Gastrocnemius medialis (tissue), 4 donors: ENCODE data around the gene BBS9. TPM values are rescaled to one million over a fixed set of nuclear protein-coding genes. Genes with fewer than 3 reads are reported as not detected.

Experiments used
- ATAC-seq, 2 donors: fragments of 150-250 bp; one replicate each; pipeline ENCODE4 v1.9.1; 2016
- DNase-seq, 2 donors: peaks; one replicate each; pipeline ENCODE4 v3.0.0-alpha.2; 2019
- H3K27ac ChIP-seq, 4 donors: fragments of 200-600 bp; sonication (generic); 1 replicate in 1 of 4; 2 replicates in 3 of 4; pipeline ENCODE4 v1.5.1; 2016 to 2018; ENCODE audit warnings: mild to moderate bottlenecking in 2 of 4, moderate library complexity in 1 of 4
- H3K27me3 ChIP-seq, 3 donors: fragments of 200-600 bp; sonication (generic) in 2 of 3; 1 replicate in 1 of 3; 2 replicates in 2 of 3; pipeline versions ENCODE4 v1.5.1 to v1.6.0; 2016 to 2019; ENCODE audit warnings: mild to moderate bottlenecking in 1 of 3, moderate library complexity in 1 of 3
- H3K36me3 ChIP-seq, 2 donors: fragments of 200-600 bp; sonication (generic) in 1 of 2; one replicate each; pipeline ENCODE4 v1.5.1; 2017 to 2018
- H3K4me1 ChIP-seq, 2 donors: fragments of 200-600 bp; sonication (generic) in 1 of 2; one replicate each; pipeline ENCODE4 v1.5.1; 2016 to 2017; ENCODE audit warnings: mild to moderate bottlenecking in 2 of 2
- H3K4me3 ChIP-seq, 4 donors: fragments of 200-600 bp; sonication (generic) in 3 of 4; 1 replicate in 1 of 4; 2 replicates in 3 of 4; pipeline ENCODE4 v1.5.1; 2016 to 2019; ENCODE audit warnings: mild to moderate bottlenecking in 2 of 4
- H3K9me3 ChIP-seq, 3 donors: fragments of 200-600 bp; sonication (generic) in 2 of 3; 1 replicate in 1 of 3; 2 replicates in 2 of 3; pipeline ENCODE4 v1.5.1; 2016 to 2019
- CTCF ChIP-seq, 5 experiments: fragments of 450-650 bp in 3 of 5; fragments of 200-600 bp in 2 of 5; sonication (generic) in 2 of 5; IDR thresholded peaks in 4 of 5; conservative IDR thresholded peaks in 1 of 5; 1 replicate in 4 of 5; 2 replicates in 1 of 5; pipeline ENCODE4 v1.5.1; 2016 to 2019; ENCODE audit warnings: antibody characterized with exemption in 5 of 5, mild to moderate bottlenecking in 3 of 5, moderate library complexity in 3 of 5
- POLR2A ChIP-seq, 2 donors: fragments of 450-650 bp; IDR thresholded peaks; one replicate each; pipeline ENCODE4 v1.6.1; 2017; ENCODE audit warnings: antibody characterized with exemption in 2 of 2, mild to moderate bottlenecking in 2 of 2, moderate library complexity in 2 of 2
- in situ Hi-C, 4 donors: fragments of 200-750 bp; cut with MboI; loops; one replicate each; pipeline versions ENCODE4 v1.15.0 to v1.8.0; 2017; ENCODE audit warnings: low sequenced_read_pairs in 4 of 4
- intact Hi-C: fragments of 100-400 bp; cut with DNase I; formaldehyde crosslinking; loops from one replicate; pipeline ENCODE4 v1.15.1; 2023; ENCODE audit warnings: low total_unique reads
- total RNA-seq, 4 donors: library from RNA; depleted of rRNA; stranded (reverse); fragments of >200 nt; gene quantifications; one replicate each; pipeline versions ENCODE4 v1.1.0 to v1.2.3, GENCODE V29; 2016

Gene BBS9
- total RNA-seq, 4 donors from 2014 or later = 3.5 to 6.5 (median 5.4) TPM

GRCh38 chr7:33114976-33115375 lies 14.4 kb upstream of the BBS9 start:
- intact Hi-C loops = no loop called here
- Histone ChIP-seq H3K4me1 (peaks cover 0 to under 1% of the 10 kb centered on the region in 2 donors), H3K36me3 (no peaks in the 10 kb centered on the region), H3K27ac (no peak overlapping the region), H3K27me3 (no peaks in the 10 kb centered on the region), H3K4me3 (no peak overlapping the region), H3K9me3 (no peaks in the 10 kb centered on the region)
- in situ Hi-C loops = no loop called here
- ATAC-seq = no peak
- DNase-seq = no peak
- TF ChIP-seq CTCF (IDR thresholded peaks at IDR 0.05 in 4 of 5, conservative IDR thresholded peaks at IDR 0.05 in 1 of 5) = no peak
- no peak for TF ChIP-seq POLR2A (IDR thresholded peaks at IDR 0.05)

GRCh38 chr7:33118383-33118782 lies 11.0 kb upstream of the BBS9 start:
- Histone ChIP-seq H3K27me3 (no peaks in the 10 kb centered on the region), H3K4me3 (no peak overlapping the region), H3K4me1 (no peaks in the 10 kb centered on the region), H3K27ac (no peak overlapping the region), H3K9me3 (no peaks in the 10 kb centered on the region), H3K36me3 (no peaks in the 10 kb centered on the region)
- in situ Hi-C loops (no loop called here), intact Hi-C loops (no loop called here)
- no peak for DNase-seq
- TF ChIP-seq POLR2A (IDR thresholded peaks at IDR 0.05) = no peak
- TF ChIP-seq CTCF (IDR thresholded peaks at IDR 0.05 in 4 of 5, conservative IDR thresholded peaks at IDR 0.05 in 1 of 5) = no peak
- no peak for ATAC-seq

GRCh38 chr7:33127085-33127484 lies 2.3 kb upstream of the BBS9 start:
- intact Hi-C loops = loop anchor here (10.0 kb wide), 1 partner anchor 632 kb away; the partner anchor contains the start of genes AVL9 and LSM5
- Histone ChIP-seq H3K27me3 (no peaks in the 10 kb centered on the region), H3K4me3 (no peak overlapping the region), H3K9me3 (no peaks in the 10 kb centered on the region), H3K27ac (no peak overlapping the region), H3K4me1 (peaks cover 15 to 21% of the 10 kb centered on the region in 2 donors), H3K36me3 (no peaks in the 10 kb centered on the region)
- TF ChIP-seq CTCF (IDR thresholded peaks at IDR 0.05 in 4 of 5, conservative IDR thresholded peaks at IDR 0.05 in 1 of 5) (no peak), POLR2A (IDR thresholded peaks at IDR 0.05) (no peak)
- ATAC-seq (no peak), DNase-seq (no peak)
- in situ Hi-C loops = loop anchor here in 1 of 4 donors (25.0 kb wide), 1 partner anchor 640 kb away; the partner anchor contains the start of genes AVL9 and LSM5

- ATAC-seq (no peak), DNase-seq (no peak)
- Histone ChIP-seq H3K27ac (peak overlapping the region; percentile 83 to 97 (median 90)), H3K4me3 (peak overlapping the region; percentile 78 to 96 (median 86)), H3K9me3 (no peaks in the 10 kb centered on the region), H3K36me3 (no peaks in the 10 kb centered on the region), H3K4me1 (peaks cover 15 to 21% of the 10 kb centered on the region in 2 donors), H3K27me3 (no peaks in the 10 kb centered on the region)
- intact Hi-C loops = loop anchor here (2.0 to 10.0 kb wide), 2 partner anchors 66 to 634 kb away; partner anchors contain the start of genes AVL9, LSM5 and NT5C3A
- in situ Hi-C loops = loop anchor here in 1 of 4 donors (25.0 kb wide), 1 partner anchor 641 kb away; the partner anchor contains the start of genes AVL9 and LSM5
- TF ChIP-seq CTCF (IDR thresholded peaks at IDR 0.05 in 4 of 5, conservative IDR thresholded peaks at IDR 0.05 in 1 of 5) = no peak
- TF ChIP-seq POLR2A (IDR thresholded peaks at IDR 0.05) = no peak
Observed at GRCh38 chr7:33128631-33128989, 754 bp upstream of the BBS9 start.

GRCh38 chr7:33129806-33130153 lies 416 bp downstream of the BBS9 start:
- Histone ChIP-seq H3K36me3 (no peaks in the 10 kb centered on the region), H3K4me1 (peaks cover 15 to 21% of the 10 kb centered on the region in 2 donors), H3K27ac (peak overlapping the region; percentile 83 to 97 (median 90)), H3K9me3 (no peaks in the 10 kb centered on the region), H3K4me3 (peak overlapping the region; percentile 78 to 96 (median 86)), H3K27me3 (no peaks in the 10 kb centered on the region)
- no peak for TF ChIP-seq POLR2A (IDR thresholded peaks at IDR 0.05)
- TF ChIP-seq CTCF (IDR thresholded peaks at IDR 0.05 in 4 of 5, conservative IDR thresholded peaks at IDR 0.05 in 1 of 5) = no peak
- no peak for DNase-seq
- intact Hi-C loops = loop anchor here (2.0 to 10.0 kb wide), 2 partner anchors 67 to 635 kb away; partner anchors contain the start of genes AVL9, LSM5 and NT5C3A
- in situ Hi-C loops = loop anchor here in 1 of 4 donors (25.0 kb wide), 1 partner anchor 642 kb away; the partner anchor contains the start of genes AVL9 and LSM5
- ATAC-seq = no peak
